ENCODE data around the gene PIAS1.

DNA sequence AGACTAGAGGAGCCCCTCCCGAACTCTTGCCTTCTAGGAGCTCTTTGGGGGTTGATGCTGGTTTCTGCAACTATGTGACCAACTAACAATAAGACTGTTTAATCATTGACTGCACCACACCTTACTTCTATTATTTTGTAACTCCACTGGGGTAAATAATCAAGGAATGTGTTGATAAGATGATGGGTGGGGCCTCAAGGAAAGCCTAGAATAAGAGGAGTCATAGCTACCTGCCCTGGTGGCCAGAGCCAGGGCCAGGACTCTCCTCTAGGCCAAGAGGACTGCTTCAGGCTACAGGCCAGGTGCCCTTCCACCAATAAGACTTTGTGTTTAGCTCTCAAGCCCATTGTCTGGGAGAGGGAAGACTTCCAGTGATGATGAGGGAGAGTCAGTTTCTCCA is 41.2 kb upstream of the PIAS1 start:
- TF ChIP-seq CTCF (tag by site-specific recombination; IDR thresholded peaks at IDR 0.05) (no peak), MYNN (tag by site-specific recombination; IDR thresholded peaks at IDR 0.05; ENCODE audit: borderline replicate concordance) (no peak), REPIN1 (tag by site-specific recombination; IDR thresholded peaks at IDR 0.05; ENCODE audit: low read depth) (no peak), ZSCAN30 (tag by site-specific recombination; IDR thresholded peaks at IDR 0.05) (no peak), ZNF426 (tag by site-specific recombination; IDR thresholded peaks at IDR 0.05) (no peak), ZNF133 (tag by site-specific recombination; IDR thresholded peaks at IDR 0.05) (no peak), REST (tag by site-specific recombination; IDR thresholded peaks at IDR 0.05) (no peak), ZSCAN5A (tag by site-specific recombination; IDR thresholded peaks at IDR 0.05) (no peak), ZNF768 (tag by site-specific recombination; IDR thresholded peaks at IDR 0.05) (no peak), GLIS1 (tag by site-specific recombination; IDR thresholded peaks at IDR 0.05) (no peak), ZNF76 (tag by site-specific recombination; IDR thresholded peaks at IDR 0.05; ENCODE audit: borderline replicate concordance, low read depth) (no peak), ZNF747 (tag by site-specific recombination; IDR thresholded peaks at IDR 0.05) (no peak)
- TF ChIP-seq, protein P1, sequence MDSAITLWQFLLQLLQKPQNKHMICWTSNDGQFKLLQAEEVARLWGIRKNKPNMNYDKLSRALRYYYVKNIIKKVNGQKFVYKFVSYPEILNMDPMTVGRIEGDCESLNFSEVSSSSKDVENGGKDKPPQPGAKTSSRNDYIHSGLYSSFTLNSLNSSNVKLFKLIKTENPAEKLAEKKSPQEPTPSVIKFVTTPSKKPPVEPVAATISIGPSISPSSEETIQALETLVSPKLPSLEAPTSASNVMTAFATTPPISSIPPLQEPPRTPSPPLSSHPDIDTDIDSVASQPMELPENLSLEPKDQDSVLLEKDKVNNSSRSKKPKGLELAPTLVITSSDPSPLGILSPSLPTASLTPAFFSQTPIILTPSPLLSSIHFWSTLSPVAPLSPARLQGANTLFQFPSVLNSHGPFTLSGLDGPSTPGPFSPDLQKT (IDR thresholded peaks at IDR 0.05; ENCODE audit: borderline replicate concordance, low read depth, low read length), result no peak

Data from HEK293 (cell line).